Neuronal stem cell (in vitro differentiated cells): ENCODE data around the gene TOMM22.

Experiments used
- DNase-seq: peaks from one replicate; pipeline ENCODE4 v3.0.0-alpha.2; 2013; ENCODE audit warnings: low spot score
- H2AFZ ChIP-seq: one replicate; pipeline ENCODE4 v1.6.1; 2013; ENCODE audit warnings: mild to moderate bottlenecking, low read length, inconsistent platforms
- H2AK5ac ChIP-seq: 2 replicates; pipeline ENCODE4 v1.6.1; 2013; ENCODE audit warnings: low read depth, mild to moderate bottlenecking, inconsistent platforms, low read length, moderate library complexity, mixed read lengths
- H2BK120ac ChIP-seq: 2 replicates; pipeline ENCODE4 v1.6.1; 2013; ENCODE audit warnings: low read depth, mild to moderate bottlenecking, inconsistent platforms, low read length, moderate library complexity, mixed read lengths
- H2BK12ac ChIP-seq: one replicate; pipeline ENCODE4 v1.6.1; 2013; ENCODE audit warnings: low read length, inconsistent platforms
- H2BK15ac ChIP-seq: 2 replicates; pipeline ENCODE4 v1.6.1; 2013; ENCODE audit warnings: mild to moderate bottlenecking, low read length, inconsistent platforms, mixed read lengths
- H2BK5ac ChIP-seq: one replicate; pipeline ENCODE4 v1.6.1; 2013; ENCODE audit warnings: inconsistent platforms, mild to moderate bottlenecking, low read length, moderate library complexity
- H3K14ac ChIP-seq: one replicate; pipeline ENCODE4 v1.6.1; 2013; ENCODE audit warnings: low read length, inconsistent platforms
- H3K18ac ChIP-seq: 2 replicates; pipeline ENCODE4 v1.6.1; 2013; ENCODE audit warnings: low read length, inconsistent platforms
- H3K23ac ChIP-seq: 2 replicates; pipeline ENCODE4 v1.6.1; 2013; ENCODE audit warnings: low read depth, mild to moderate bottlenecking, mixed read lengths, low read length, inconsistent platforms; ENCODE audit not compliant: poor library complexity
- H3K27ac ChIP-seq: replicated peaks from 3 replicates; pipeline ENCODE4 v1.5.1; 2013; ENCODE audit warnings: low read length, inconsistent platforms
- H3K27me3 ChIP-seq, 3 experiments: 2 replicates each; pipeline ENCODE4 v1.6.1; 2013; ENCODE audit warnings: low read length in 3 of 3, mild to moderate bottlenecking in 2 of 3, inconsistent platforms in 1 of 3, low read depth in 1 of 3, mixed read lengths in 1 of 3, moderate library complexity in 1 of 3; ENCODE audit not compliant: control insufficient read depth in 3 of 3, insufficient read depth in 3 of 3
- H3K36me3 ChIP-seq, 2 donors: replicated peaks in 1 of 2; 2 replicates each; pipeline ENCODE4 v1.6.1; 2013; ENCODE audit warnings: low read length in 2 of 2; ENCODE audit not compliant: control insufficient read depth in 2 of 2, insufficient read depth in 2 of 2
- H3K4ac ChIP-seq: 2 replicates; pipeline ENCODE4 v1.6.1; 2013; ENCODE audit warnings: inconsistent platforms, mild to moderate bottlenecking, low read length, moderate library complexity
- H3K4me1 ChIP-seq, 2 donors: 1 replicate in 1 of 2; 2 replicates in 1 of 2; pipeline ENCODE4 v1.6.1; 2013; ENCODE audit warnings: low read length in 2 of 2, low read depth in 1 of 2; ENCODE audit not compliant: control insufficient read depth in 2 of 2, insufficient read depth in 1 of 2
- H3K4me2 ChIP-seq: one replicate; pipeline ENCODE4 v1.6.1; 2013; ENCODE audit warnings: mild to moderate bottlenecking, low read length, inconsistent platforms; ENCODE audit not compliant: insufficient read depth, poor library complexity, severe bottlenecking
- H3K4me3 ChIP-seq, 2 donors: 2 replicates each; pipeline ENCODE4 v1.5.1; 2013; ENCODE audit warnings: low read length in 2 of 2, mild to moderate bottlenecking in 2 of 2, inconsistent platforms in 1 of 2, moderate library complexity in 1 of 2
- H3K79me1 ChIP-seq: one replicate; pipeline ENCODE4 v1.6.1; 2013; ENCODE audit warnings: low read depth, mild to moderate bottlenecking, inconsistent platforms, low read length, moderate library complexity
- H3K9ac ChIP-seq: one replicate; pipeline ENCODE4 v1.6.1; 2013; ENCODE audit warnings: mild to moderate bottlenecking, low read depth, low read length, inconsistent platforms; ENCODE audit not compliant: poor library complexity
- H3K9me3 ChIP-seq, 2 donors: replicated peaks in 1 of 2; 2 replicates each; pipeline versions ENCODE3 to v1.6.1; 2013; ENCODE audit warnings: low read length in 2 of 2, mild to moderate bottlenecking in 2 of 2, inconsistent platforms in 1 of 2, low read depth in 1 of 2, mixed read lengths in 1 of 2, moderate library complexity in 1 of 2; ENCODE audit not compliant: control insufficient read depth in 2 of 2, insufficient read depth in 1 of 2
- H4K8ac ChIP-seq: one replicate; pipeline ENCODE4 v1.6.1; 2013; ENCODE audit warnings: low read depth, mild to moderate bottlenecking, inconsistent platforms, low read length, moderate library complexity
- H4K91ac ChIP-seq: one replicate; pipeline ENCODE4 v1.6.1; 2013; ENCODE audit warnings: low read length, low read depth, mild to moderate bottlenecking, inconsistent platforms; ENCODE audit not compliant: poor library complexity
- WGBS, 2 donors: extraction: QIAGEN DNeasy Blood & Tissue Kit; methylation state at CpG; one replicate each; pipeline ENCODE4 v1.1.7; 2013; ENCODE audit warnings: missing lambda C conversion rate in 2 of 2, mixed read lengths in 1 of 2; ENCODE audit not compliant: insufficient read length in 2 of 2, insufficient replicate concordance in 1 of 2; ENCODE audit errors: extremely low coverage in 2 of 2; 5-methylcytosine and 5-hydroxymethylcytosine counted together

TOMM22 gene

GRCh38 chr22:38657045-38657909, 24.5 kb upstream of the TOMM22 start:
- Histone ChIP-seq H3K4ac (no peak overlapping the region), H3K4me1 (peaks cover 5 to 7% of the 10 kb centered on the region in 2 donors), H3K36me3 (peaks cover 0 to 17% of the 10 kb centered on the region in 2 donors), H2BK120ac (no peak overlapping the region), H2BK15ac (no peak overlapping the region), H3K14ac (peak overlapping the region; percentile 56), H3K79me1 (peaks cover 3% of the 10 kb centered on the region), H3K23ac (no peak overlapping the region), H3K9me3 (no peaks in the 10 kb centered on the region), H3K27ac (no peak overlapping the region), H2AFZ (peak overlapping the region; percentile 95), H3K4me3 (peak overlapping the region; percentile 81 to 99), H3K18ac (no peak overlapping the region), H3K4me2 (peak overlapping the region; percentile 72), H3K9ac (peak overlapping the region; percentile 91), H2BK12ac (no peak overlapping the region), H4K8ac (no peak overlapping the region), H2BK5ac (no peak overlapping the region), H3K27me3 (no peaks in the 10 kb centered on the region), H4K91ac (no peak overlapping the region), H2AK5ac (no peak overlapping the region)
- no peak for DNase-seq
- WGBS, 2 donors: no CpG with 5 or more reads among the region's 16 CpGs

- Histone ChIP-seq H4K91ac (no peak overlapping the region), H2BK15ac (no peak overlapping the region), H3K27ac (no peak overlapping the region), H3K9ac (no peak overlapping the region), H3K14ac (no peak overlapping the region), H2AFZ (no peak overlapping the region), H3K4me2 (no peak overlapping the region), H2BK12ac (no peak overlapping the region), H2AK5ac (no peak overlapping the region), H3K27me3 (no peaks in the 10 kb centered on the region), H2BK5ac (no peak overlapping the region), H3K36me3 (peaks cover 23 to 55% of the 10 kb centered on the region in 2 donors), H3K79me1 (no peaks in the 10 kb centered on the region), H3K18ac (no peak overlapping the region), H3K9me3 (no peaks in the 10 kb centered on the region), H3K4me3 (no peak overlapping the region), H3K4me1 (no peaks in the 10 kb centered on the region), H3K23ac (no peak overlapping the region), H3K4ac (no peak overlapping the region), H4K8ac (no peak overlapping the region), H2BK120ac (no peak overlapping the region)
- no CpG with 5 or more reads among the region's 5 CpGs for WGBS, 2 donors
- DNase-seq: no peak
Measured at GRCh38 chr22:38674888-38675287, 6.9 kb upstream of the TOMM22 start.

DNA sequence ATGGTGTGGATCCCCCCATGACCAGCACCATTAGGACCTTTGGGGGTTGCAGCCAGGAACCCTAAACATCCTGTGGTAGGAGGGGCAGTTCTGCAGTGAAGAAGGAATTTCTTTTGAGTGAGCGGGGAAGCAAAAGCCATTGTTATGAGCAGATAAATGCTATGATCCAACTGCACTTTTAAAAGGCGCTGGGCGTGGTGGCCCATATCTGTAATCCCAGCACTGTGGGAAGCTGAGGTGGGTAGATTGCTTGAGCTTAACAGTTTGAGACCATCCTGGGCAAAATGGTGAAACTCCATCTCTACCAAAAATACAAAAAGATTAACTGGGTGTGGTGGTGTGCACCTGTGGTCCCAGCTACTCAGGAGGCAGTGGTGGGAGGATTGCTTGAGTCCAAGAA, 5.9 kb upstream of the TOMM22 start:
- peaks cover 2% of the 10 kb centered on the region for H3K79me1 ChIP-seq
- H2BK120ac ChIP-seq: no peak overlapping the region
- no peaks in the 10 kb centered on the region for H3K27me3 ChIP-seq
- H3K4me1 ChIP-seq: no peaks in the 10 kb centered on the region
- H4K8ac ChIP-seq: no peak overlapping the region
- peaks cover 21 to 56% of the 10 kb centered on the region in 2 donors for H3K36me3 ChIP-seq
- H3K9ac ChIP-seq: no peak overlapping the region
- H3K4me2 ChIP-seq: no peak overlapping the region
- no peak overlapping the region for H2AFZ ChIP-seq
- no peak overlapping the region for H3K23ac ChIP-seq
- H2BK5ac ChIP-seq: no peak overlapping the region
- no peak overlapping the region for H3K18ac ChIP-seq
- no peak overlapping the region for H4K91ac ChIP-seq
- H3K27ac ChIP-seq: no peak overlapping the region
- H2BK12ac ChIP-seq: no peak overlapping the region
- H3K14ac ChIP-seq: no peak overlapping the region
- H2BK15ac ChIP-seq: no peak overlapping the region
- peak overlapping the region in 1 of 2 donors; percentile 58 for H3K4me3 ChIP-seq
- no peak overlapping the region for H3K4ac ChIP-seq
- no CpG with 5 or more reads among the region's 3 CpGs for whole genome bisulfite sequencing, 2 donors
- no peak overlapping the region for H2AK5ac ChIP-seq
- H3K9me3 ChIP-seq: no peaks in the 10 kb centered on the region
- DNase-seq: no peak

- H4K8ac ChIP-seq: no peak overlapping the region
- no peak overlapping the region for H3K14ac ChIP-seq
- H3K4me3 ChIP-seq: no peak overlapping the region
- H2AK5ac ChIP-seq: no peak overlapping the region
- no peak overlapping the region for H2AFZ ChIP-seq
- no peak overlapping the region for H2BK120ac ChIP-seq
- no peak for DNase-seq
- H3K9me3 ChIP-seq: peaks cover 6 to 7% of the 10 kb centered on the region in 2 donors
- no peak overlapping the region for H2BK5ac ChIP-seq
- no peak overlapping the region for H3K18ac ChIP-seq
- H3K27me3 ChIP-seq: no peaks in the 10 kb centered on the region
- no peak overlapping the region for H2BK12ac ChIP-seq
- H3K4me1 ChIP-seq: peaks cover 3 to 4% of the 10 kb centered on the region in 2 donors
- H2BK15ac ChIP-seq: no peak overlapping the region
- no peak overlapping the region for H3K23ac ChIP-seq
- H3K79me1 ChIP-seq: peaks cover 5% of the 10 kb centered on the region
- H3K9ac ChIP-seq: no peak overlapping the region
- H4K91ac ChIP-seq: no peak overlapping the region
- H3K27ac ChIP-seq: no peak overlapping the region
- H3K4ac ChIP-seq: no peak overlapping the region
- no peak overlapping the region for H3K4me2 ChIP-seq
- peaks cover 43 to 74% of the 10 kb centered on the region in 2 donors for H3K36me3 ChIP-seq
- no CpG with 5 or more reads among the region's 9 CpGs for WGBS, 2 donors
Measured at GRCh38 chr22:38684895-38685294, 3.1 kb downstream of the TOMM22 start.
